Measurements from ENCODE around the gene SPTBN2.

The SPTBN2 gene

GRCh38 chr11:66701432-66702240, 27.4 kb downstream of the SPTBN2 start:
- DNase-seq: no peak

DNA sequence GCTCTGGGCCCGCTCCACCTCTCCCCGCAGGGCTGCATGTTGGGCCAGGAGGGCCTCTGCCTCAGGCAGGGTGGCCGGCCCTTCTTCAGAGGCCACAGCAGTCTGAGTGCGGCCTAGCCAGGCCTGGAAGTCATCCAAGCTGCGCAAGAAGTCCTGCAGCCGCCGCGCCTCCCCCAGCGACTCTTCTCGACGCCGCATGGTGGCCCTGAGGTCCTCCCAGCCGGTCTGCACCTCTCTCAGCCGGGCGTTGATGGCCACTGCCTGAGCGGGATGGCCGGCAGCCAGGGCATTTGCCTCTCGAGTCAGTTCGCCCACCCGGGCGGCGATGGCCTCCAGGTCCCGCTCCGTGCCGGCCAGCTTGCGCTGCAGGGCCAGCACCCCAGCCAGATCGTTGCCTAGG, 28.3 kb downstream of the SPTBN2 start:
- DNase-seq: no peak

DNA sequence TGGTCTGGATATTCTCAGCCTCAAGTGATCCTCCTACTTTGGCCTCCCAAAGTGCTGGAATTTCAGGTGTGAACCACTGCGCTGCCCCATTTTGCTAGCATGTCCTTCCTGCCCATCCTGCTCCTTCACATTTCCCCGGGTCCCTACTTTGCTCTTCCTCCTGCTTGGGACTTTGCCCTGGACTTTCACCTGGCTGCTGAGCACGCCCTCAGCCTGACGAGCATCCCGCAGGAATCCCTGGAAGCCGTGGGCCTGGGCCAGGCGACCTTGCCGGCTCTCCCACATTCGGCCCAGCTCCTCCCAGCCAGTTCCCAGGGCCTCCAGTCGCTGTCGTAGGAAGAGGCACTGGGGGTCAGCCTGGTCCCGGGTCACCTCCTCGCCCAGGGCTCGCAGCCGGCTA, 28.7 kb downstream of the SPTBN2 start:
- no peak for DNase-seq

DNA sequence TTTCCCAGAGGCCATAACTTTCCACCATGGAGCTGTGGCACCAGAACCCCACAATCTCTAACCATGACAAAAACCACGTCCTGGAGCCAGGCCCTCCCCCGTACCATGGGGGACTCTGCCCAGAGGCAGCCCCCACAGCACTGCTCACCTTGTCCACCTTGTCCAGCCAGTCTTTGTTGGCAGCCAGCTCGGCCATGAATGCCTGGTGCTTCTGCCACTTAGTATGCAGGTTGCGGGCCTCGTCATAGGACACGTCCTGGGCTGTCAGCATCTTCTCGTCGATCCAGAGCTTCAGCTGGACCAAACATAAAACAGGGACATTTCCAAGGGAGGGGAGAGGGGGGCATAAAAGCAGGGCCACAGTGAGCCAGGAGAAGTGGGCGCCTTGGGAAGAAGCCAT, 30.5 kb downstream of the SPTBN2 start:
- no peak for DNase-seq

GRCh38 chr11:66697988-66698387, 31.0 kb downstream of the SPTBN2 start:
- no peak for DNase-seq

DNA sequence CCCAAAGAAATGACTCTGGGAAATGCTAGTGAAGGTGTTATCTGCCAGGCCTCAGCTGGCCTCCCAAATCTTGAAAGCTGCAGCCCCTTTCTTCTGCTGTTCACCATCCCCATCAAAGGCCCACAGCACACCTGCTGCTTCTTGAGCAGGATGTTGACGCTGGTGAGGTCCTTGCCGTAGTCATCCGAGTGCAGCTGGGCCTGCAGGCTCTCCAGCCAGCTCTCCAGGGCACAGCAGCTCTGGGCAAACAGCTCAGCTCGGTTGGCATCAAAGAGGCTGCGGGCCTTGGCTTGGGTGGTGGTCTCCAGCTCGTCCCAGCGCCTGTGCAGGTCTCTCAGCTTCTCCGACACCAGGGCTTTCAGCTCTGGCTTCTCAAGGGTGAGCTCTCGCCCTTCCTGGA, 32.9 kb downstream of the SPTBN2 start:
- no peak for DNase-seq

DNA sequence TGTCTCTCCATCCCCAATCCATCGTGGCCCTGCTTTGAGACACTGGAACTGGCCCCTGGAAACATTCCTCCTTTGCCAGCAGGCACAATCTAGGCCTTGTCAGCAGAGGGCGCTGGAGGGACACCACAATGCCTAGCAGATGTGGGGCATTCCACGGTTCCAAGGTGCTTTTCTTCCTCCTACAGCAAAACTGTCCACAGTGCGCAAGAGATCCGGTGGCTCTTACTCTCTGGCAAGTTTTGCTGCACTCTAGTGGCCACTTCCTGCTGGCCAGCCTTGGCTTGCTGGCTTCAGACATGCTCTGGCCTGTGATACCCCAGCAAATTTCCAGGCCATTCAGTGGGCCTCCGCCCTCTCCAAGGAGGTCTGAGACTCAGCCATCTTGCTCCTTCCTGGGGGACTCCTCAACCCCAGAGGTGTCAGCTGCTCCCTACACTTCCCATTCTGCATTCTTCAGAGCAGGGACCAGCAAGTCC, 34.2 kb downstream of the SPTBN2 start:
- DNase-seq: peak; percentile 81

DNA sequence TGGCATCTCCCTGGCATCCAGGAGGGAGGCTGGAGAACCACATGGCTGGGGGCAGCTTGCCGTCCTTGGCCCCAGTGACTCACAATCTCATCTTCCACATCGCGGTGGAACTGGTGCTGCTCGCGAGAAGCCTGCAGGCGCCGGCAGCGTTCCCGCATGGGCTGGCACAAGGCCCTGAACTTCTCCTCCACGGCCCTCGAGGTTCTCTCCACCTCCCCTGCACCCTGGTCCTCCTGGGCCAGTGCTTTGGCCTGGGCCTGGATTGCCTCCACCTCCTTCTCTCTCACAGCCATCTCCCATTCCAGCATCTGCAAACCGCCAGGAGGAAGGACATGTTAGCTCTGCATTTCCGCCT, 35.0 kb downstream of the SPTBN2 start:
- no peak for DNase-seq

GRCh38 chr11:66693356-66694055, 35.5 kb downstream of the SPTBN2 start:
- DNase-seq: no peak

- no peak for DNase-seq
Measured at GRCh38 chr11:66692871-66693331, 36.1 kb downstream of the SPTBN2 start.

DNA sequence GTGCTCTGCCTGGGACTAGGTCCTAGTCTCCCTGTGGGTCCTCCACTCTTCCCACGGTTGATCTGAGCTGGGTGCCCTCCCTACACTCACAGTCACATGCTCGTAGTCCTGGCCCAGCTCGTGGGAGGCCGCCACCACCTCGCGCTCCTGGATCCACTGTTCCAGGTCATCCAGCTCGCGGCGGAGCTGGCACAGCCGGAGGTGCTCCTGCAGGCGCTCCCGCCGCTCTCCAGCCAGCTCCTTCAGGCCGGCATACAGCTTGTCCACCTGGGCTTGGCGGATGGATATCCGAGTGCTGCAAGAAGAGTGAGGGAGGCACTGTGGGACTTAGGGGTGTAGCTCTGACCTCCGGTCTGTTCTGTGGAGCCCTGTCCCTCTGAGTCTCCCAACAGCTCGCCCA, 36.6 kb downstream of the SPTBN2 start:
- no peak for DNase-seq

GRCh38 chr11:66691311-66691980, 37.6 kb downstream of the SPTBN2 start:
- DNase-seq: no peak

DNA sequence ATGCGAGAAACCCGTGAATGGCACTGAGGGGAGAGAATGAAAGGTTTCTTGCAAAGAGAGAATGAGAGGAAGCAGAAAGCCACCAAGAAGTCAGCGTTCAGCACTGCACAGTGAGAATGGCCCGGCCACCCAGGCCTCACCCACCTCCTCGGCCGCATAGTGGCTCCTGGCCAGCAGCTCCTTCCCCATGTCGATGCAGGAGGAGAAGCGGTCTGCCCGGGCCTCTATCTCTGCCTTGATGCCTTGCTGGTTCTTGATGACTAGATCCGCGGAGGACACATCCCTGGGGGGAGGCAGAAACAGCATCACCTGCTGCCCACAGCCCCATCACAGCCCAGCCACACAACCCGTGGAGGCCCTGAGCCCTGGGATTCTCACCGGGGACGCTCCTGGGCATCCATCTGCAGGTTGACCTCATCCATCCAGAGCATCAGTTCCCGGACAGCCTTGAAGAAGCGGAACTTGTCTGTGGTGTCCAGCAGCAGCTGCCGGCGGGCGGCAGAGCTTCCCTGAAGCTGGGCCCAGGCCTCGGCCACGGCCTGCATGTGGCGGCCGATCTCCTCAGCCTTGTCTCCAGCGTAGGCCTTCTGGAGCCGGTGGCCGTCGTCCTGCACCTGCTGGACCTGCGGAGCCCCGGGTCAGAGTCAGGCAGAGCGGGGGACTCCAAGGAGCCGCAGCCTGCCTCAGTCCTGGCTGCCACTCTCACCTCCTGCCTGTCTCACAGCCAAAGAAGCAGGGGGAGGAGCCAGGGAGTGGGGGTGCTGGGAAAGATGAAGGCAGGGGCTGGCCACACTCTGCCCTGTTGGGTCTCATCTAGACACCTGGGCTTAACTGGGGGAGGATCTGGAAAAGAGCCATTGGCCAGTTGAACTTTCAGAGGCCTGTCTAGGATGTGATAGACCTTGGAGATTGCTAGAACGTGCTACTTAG, 39.1 kb downstream of the SPTBN2 start:
- no peak for DNase-seq

DNA sequence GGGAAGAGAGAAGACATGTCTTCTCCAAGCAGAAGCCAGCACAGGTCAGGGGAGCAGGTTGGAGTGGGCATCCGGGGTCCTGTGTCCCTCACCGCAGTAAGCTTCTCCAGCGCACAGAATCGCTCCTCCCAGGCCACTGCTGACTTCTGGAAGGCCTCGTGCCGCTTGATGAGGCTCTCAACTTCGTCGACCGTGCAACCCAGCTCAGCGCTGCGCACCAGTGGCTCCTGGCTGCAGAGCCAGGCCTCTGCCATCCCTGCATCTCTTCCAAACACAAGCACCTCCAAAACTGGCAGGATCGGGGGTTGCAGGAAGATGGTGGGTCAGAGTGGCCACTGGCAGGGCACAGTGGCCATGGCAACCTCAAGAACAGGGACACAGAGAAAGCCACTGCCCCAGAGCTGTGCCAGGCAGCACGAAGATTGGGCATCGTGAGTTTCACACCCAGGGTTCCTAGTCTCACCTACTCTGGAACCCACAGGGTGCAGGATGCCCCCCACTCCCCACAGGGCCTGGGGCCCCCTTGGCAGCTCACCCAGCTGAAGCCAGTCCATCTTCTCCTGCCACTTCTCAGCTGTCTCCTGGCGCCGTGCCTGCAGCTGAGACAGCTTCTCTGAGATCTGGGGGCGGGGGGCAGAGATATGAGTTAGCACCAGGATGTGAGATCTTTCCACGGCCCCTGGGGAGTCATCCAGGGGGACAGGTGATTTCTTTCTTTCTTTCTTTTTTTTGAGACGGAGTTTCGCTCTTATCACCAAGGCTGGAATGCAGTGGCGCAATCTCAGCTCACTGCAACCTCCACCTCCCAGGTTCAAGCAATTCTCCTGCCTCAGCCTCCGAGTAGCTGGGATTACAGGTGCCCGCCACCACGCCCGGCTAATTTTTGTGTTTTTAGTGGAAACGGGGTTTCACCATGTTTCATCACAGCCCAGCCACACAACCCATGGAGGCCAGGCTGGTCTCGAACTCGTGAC, 40.2 kb downstream of the SPTBN2 start:
- no peak for DNase-seq

DNA sequence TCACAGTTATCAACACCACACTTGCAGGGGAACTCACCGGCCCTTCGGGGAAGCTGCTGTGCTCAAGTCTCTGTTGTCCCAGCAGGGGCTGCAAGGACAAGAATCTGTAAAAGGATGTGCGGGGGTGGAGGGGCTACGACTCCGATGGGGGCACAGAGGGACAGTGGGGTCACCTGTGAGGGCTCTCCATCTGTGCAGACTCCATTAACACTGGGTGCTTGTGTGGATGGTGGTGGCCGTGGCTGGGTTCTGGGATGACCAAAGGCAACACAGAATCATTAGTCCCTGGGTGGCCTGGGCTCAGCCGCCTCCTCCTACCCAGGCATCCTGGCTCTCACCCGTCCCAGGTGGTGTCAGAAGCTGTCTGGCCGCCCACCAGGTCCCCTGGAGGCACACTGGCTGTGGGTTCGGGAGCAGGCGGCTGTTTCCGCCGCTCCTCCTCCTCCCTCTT, 41.2 kb downstream of the SPTBN2 start:
- no peak for DNase-seq

DNA sequence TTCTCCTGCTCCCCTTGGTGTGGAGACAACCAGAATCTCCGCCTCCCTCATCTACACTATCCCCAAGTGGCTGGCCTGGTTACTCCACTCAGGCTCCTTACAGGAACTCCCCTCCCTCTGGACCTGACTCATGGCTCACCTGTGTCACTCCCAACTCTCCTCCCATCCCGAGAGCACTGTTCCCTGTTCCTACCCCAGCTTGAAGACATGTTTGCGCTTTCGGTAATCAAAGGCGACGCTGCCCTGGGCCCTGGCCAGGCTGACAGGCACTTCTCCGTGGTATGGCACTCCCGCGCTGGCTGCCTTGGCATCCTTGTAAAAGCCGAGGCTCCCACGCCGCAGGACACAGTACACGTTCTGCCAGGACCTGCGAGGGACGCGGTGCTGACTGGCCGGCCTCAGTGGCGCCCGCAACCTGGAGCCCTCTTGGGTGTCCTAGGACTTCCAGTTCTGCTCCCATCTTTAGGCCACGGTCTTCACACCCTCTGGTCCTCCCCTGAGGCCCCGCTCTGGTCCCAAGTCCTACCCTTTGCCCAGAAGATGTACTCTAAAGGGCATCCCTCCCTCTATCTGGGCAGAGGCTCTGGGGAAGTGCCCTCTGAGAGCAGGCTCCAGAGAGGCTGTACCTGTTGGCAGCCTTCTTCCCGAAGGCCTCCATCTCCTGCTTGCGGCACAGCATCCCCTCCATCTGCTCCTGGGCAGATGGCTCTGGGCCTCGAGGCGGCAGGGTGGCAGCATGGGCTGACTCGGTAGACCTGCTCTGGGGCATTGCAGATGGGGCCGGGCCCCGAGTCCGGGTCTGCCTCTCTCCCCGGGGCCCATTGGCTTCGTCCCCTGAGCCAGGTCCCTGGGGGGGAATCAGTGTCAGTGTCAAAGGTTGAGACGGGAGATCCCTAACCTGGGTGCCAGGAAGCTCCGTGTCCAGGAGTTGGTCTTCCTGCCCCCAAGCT, 41.9 kb downstream of the SPTBN2 start:
- DNase-seq: no peak

DNA sequence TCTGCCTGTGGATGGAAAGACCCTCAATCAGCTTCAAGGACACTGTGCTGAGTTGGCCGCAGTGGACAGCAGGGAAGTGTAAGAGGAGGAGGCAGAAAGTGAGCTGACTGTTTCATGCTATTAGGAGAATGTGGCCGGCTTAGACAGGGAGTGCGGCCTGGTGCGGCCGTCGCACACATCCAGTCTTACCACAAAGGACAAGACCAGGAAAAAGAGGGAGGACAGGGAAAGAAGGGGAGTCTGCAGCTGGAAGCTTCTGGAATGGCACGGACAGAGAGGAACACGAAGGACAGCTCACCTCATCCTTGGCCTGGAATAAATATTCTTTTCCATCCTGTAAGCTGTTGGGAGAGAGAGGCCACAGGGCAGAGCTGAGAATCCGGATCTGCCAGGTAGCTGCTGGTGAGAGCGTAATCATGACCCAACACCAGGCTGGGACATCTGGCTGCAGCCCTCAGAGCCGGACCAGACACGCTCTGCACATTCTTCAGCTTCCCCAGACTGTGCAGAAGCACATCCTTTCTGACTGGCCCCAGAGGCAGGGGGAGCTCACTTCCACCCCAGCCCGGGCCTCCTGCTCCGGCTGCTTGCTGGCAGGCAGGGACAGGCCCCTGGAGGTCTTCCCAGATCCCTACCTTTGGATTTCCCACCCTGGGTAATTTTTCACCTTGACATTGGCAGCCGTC, 42.8 kb downstream of the SPTBN2 start:
- no peak for DNase-seq

- no peak for DNase-seq
Measured at GRCh38 chr11:66685276-66686099, 43.5 kb downstream of the SPTBN2 start.

Measured in effector CD4-positive, alpha-beta T cell (primary cell).